ENCODE data around the gene HDDC3.

The HDDC3 gene

GRCh38 chr15:90891346-90891949 lies 40.9 kb downstream of the HDDC3 start:
- no peak overlapping the region for H3K27ac ChIP-seq
- TF ChIP-seq ZFX (IDR thresholded peaks at IDR 0.05; ENCODE audit: borderline replicate concordance) (no peak), CTCF (IDR thresholded peaks at IDR 0.05) (no peak)

- H3K27ac ChIP-seq = no peak overlapping the region
- no peak for TF ChIP-seq CTCF (IDR thresholded peaks at IDR 0.05)
- no peak for TF ChIP-seq ZFX (IDR thresholded peaks at IDR 0.05; ENCODE audit: borderline replicate concordance)
Measured at GRCh38 chr15:90890839-90891238, 41.5 kb downstream of the HDDC3 start.

- H3K27ac ChIP-seq = no peak overlapping the region
- TF ChIP-seq CTCF (IDR thresholded peaks at IDR 0.05) (no peak), ZFX (IDR thresholded peaks at IDR 0.05; ENCODE audit: borderline replicate concordance) (no peak)
Measured at GRCh38 chr15:90889736-90890456, 42.5 kb downstream of the HDDC3 start.

- TF ChIP-seq CTCF (IDR thresholded peaks at IDR 0.05) (no peak), ZFX (IDR thresholded peaks at IDR 0.05; ENCODE audit: borderline replicate concordance) (no peak)
- H3K27ac ChIP-seq = no peak overlapping the region
Measured at GRCh38 chr15:90889313-90889730, 43.0 kb downstream of the HDDC3 start.

- no peak overlapping the region for H3K27ac ChIP-seq
- TF ChIP-seq ZFX (IDR thresholded peaks at IDR 0.05; ENCODE audit: borderline replicate concordance) = no peak
- TF ChIP-seq CTCF (IDR thresholded peaks at IDR 0.05) = no peak
Measured at GRCh38 chr15:90887037-90887481, 45.3 kb downstream of the HDDC3 start.

- H3K27ac ChIP-seq = no peak overlapping the region
- TF ChIP-seq CTCF (IDR thresholded peaks at IDR 0.05) (peak; percentile 32), ZFX (IDR thresholded peaks at IDR 0.05; ENCODE audit: borderline replicate concordance) (no peak)
Measured at GRCh38 chr15:90886291-90886614, 46.1 kb downstream of the HDDC3 start.
